ENCODE results near the gene WDR7.

Gene WDR7

DNA sequence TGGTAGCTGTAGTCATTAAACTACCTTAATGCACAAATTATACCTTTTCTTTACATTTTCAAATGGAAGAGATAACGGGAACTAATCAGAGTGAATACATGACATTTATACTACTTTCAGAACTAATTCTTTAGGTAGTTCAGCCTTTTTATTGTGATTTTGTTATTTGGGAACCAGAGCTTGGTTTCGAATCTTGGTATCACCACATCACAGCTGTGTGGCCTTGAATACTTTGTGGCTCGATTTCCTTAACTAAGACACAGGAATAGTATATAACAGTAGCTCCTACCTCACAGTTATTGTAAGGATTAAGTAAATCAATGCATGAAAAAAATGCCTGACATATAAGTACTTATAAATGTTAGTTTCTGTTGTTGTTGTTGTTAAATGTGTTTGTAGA lies 240.0 kb downstream of the WDR7 start:
- H3K9me3 ChIP-seq (ENCODE audit: control insufficient read depth in 1 of 2, low read length in 2 of 2): no peaks in the 10 kb centered on the region
- no peaks in the 10 kb centered on the region for H3K27me3 ChIP-seq (ENCODE audit: control insufficient read depth in 1 of 2, insufficient read depth in 2 of 2, low read length in 2 of 2)
- H3K9ac ChIP-seq (ENCODE audit: low read depth in 1 of 2, low read length in 2 of 2): no peak overlapping the region
- H3K36me3 ChIP-seq (ENCODE audit: control insufficient read depth in 1 of 2, insufficient read depth in 2 of 2, low read length in 2 of 2): no peaks in the 10 kb centered on the region
- no peak overlapping the region for H3K4me3 ChIP-seq (ENCODE audit: low read depth in 1 of 2, low read length in 2 of 2)
- H3K4me1 ChIP-seq (ENCODE audit: control insufficient read depth in 1 of 2, insufficient read depth in 2 of 2, low read length in 2 of 2): no peaks in the 10 kb centered on the region
- H3K27ac ChIP-seq (ENCODE audit: low read depth, low read length): no peak overlapping the region

- Histone ChIP-seq H3K9ac (ENCODE audit: low read depth in 1 of 2, low read length in 2 of 2) (no peak overlapping the region), H3K4me1 (ENCODE audit: control insufficient read depth in 1 of 2, insufficient read depth in 2 of 2, low read length in 2 of 2) (no peaks in the 10 kb centered on the region), H3K9me3 (ENCODE audit: control insufficient read depth in 1 of 2, low read length in 2 of 2) (no peaks in the 10 kb centered on the region), H3K27ac (ENCODE audit: low read depth, low read length) (no peak overlapping the region), H3K36me3 (ENCODE audit: control insufficient read depth in 1 of 2, insufficient read depth in 2 of 2, low read length in 2 of 2) (no peaks in the 10 kb centered on the region), H3K4me3 (ENCODE audit: low read depth in 1 of 2, low read length in 2 of 2) (no peak overlapping the region), H3K27me3 (ENCODE audit: control insufficient read depth in 1 of 2, insufficient read depth in 2 of 2, low read length in 2 of 2) (no peaks in the 10 kb centered on the region)
These were observed 240.7 kb downstream of the WDR7 start for GRCh38 chr18:56891870-56892269.

- no peak overlapping the region for H3K4me3 ChIP-seq (ENCODE audit: low read depth in 1 of 2, low read length in 2 of 2)
- H3K27me3 ChIP-seq (ENCODE audit: control insufficient read depth in 1 of 2, insufficient read depth in 2 of 2, low read length in 2 of 2): no peaks in the 10 kb centered on the region
- H3K27ac ChIP-seq (ENCODE audit: low read depth, low read length): no peak overlapping the region
- no peaks in the 10 kb centered on the region for H3K9me3 ChIP-seq (ENCODE audit: control insufficient read depth in 1 of 2, low read length in 2 of 2)
- H3K36me3 ChIP-seq (ENCODE audit: control insufficient read depth in 1 of 2, insufficient read depth in 2 of 2, low read length in 2 of 2): no peaks in the 10 kb centered on the region
- no peaks in the 10 kb centered on the region for H3K4me1 ChIP-seq (ENCODE audit: control insufficient read depth in 1 of 2, insufficient read depth in 2 of 2, low read length in 2 of 2)
- H3K9ac ChIP-seq (ENCODE audit: low read depth in 1 of 2, low read length in 2 of 2): no peak overlapping the region
These were observed 246.0 kb downstream of the WDR7 start for GRCh38 chr18:56897122-56897521.

DNA sequence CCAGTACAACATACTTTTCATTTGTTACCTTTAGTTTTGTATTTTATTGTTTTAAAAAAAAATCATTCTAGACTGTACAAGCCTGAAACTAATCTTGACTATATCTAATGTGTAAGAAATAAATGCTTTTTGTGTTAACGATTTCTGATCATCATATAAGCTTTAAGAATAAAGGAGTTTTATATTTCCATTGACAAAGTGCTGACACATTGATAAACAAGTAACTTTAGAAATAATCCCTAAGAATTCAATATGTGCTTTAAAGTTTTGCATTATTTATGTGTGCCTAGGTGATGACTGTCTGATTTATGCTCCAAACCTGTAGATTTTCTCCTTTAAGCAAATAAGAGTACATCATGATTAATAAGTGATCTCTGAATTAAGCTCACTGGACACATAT lies 248.5 kb downstream of the WDR7 start:
- H3K4me3 ChIP-seq (ENCODE audit: low read depth in 1 of 2, low read length in 2 of 2): no peak overlapping the region
- H3K9me3 ChIP-seq (ENCODE audit: control insufficient read depth in 1 of 2, low read length in 2 of 2): no peaks in the 10 kb centered on the region

DNA sequence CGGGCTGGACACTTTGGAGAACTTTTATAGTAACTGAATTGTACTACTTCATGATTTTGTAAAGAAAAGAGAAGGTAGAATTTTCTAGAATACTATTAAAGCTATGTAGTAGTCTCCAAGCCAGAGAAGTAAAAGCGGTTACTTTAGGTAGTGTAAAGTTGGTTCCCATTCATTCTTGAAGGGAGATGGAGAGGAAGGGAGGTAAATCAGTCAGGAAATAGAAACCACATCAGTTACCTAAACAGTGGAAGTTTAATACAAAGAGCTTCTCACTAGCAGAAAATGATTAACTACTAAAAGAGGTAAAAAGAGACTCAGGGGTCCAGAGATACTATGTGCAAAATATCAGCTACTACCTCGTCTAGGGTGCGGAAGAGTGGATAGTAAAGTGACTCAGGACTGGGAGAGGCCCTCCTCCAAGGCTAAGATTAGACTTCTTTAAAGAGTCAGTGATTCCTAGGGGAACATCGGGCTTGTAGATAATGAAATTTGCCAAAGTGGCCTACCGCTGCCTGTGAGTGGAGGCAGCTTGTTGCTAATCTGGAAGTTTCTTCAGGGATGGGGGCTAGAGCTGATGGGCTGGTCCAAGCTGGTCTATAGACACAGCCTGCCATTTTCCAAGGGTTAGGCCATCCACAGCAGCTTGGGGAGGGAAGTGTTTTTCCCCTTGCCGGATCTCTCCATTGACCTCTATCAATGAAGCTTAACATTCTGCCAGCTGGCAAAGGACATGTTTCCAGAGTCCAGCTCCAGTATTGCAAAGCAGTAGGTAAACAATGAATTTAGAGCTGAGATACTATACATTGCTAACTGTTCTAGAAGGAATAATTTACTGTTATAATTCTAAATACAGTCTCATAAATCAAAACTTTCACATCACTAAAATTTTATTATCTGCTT lies 249.3 kb downstream of the WDR7 start:
- no peaks in the 10 kb centered on the region for H3K9me3 ChIP-seq (ENCODE audit: control insufficient read depth in 1 of 2, low read length in 2 of 2)
- H3K4me3 ChIP-seq (ENCODE audit: low read depth in 1 of 2, low read length in 2 of 2): no peak overlapping the region
- H3K9ac ChIP-seq (ENCODE audit: low read depth in 1 of 2, low read length in 2 of 2): no peak overlapping the region
- no peaks in the 10 kb centered on the region for H3K27me3 ChIP-seq (ENCODE audit: control insufficient read depth in 1 of 2, insufficient read depth in 2 of 2, low read length in 2 of 2)
- H3K27ac ChIP-seq (ENCODE audit: low read depth, low read length): no peak overlapping the region
- H3K36me3 ChIP-seq (ENCODE audit: control insufficient read depth in 1 of 2, insufficient read depth in 2 of 2, low read length in 2 of 2): no peaks in the 10 kb centered on the region
- peaks cover 0 to 9% of the 10 kb centered on the region in 2 donors for H3K4me1 ChIP-seq (ENCODE audit: control insufficient read depth in 1 of 2, insufficient read depth in 2 of 2, low read length in 2 of 2)

More for the DNA sequence above, 248.5 kb downstream of the WDR7 start:
- Histone ChIP-seq H3K27ac (ENCODE audit: low read depth, low read length) (no peak overlapping the region), H3K36me3 (ENCODE audit: control insufficient read depth in 1 of 2, insufficient read depth in 2 of 2, low read length in 2 of 2) (no peaks in the 10 kb centered on the region), H3K4me1 (ENCODE audit: control insufficient read depth in 1 of 2, insufficient read depth in 2 of 2, low read length in 2 of 2) (peaks cover 0 to 9% of the 10 kb centered on the region in 2 donors), H3K27me3 (ENCODE audit: control insufficient read depth in 1 of 2, insufficient read depth in 2 of 2, low read length in 2 of 2) (no peaks in the 10 kb centered on the region), H3K9ac (ENCODE audit: low read depth in 1 of 2, low read length in 2 of 2) (no peak overlapping the region)

- H3K4me1 ChIP-seq (ENCODE audit: control insufficient read depth in 1 of 2, insufficient read depth in 2 of 2, low read length in 2 of 2): peaks cover 0 to 9% of the 10 kb centered on the region in 2 donors
- no peaks in the 10 kb centered on the region for H3K36me3 ChIP-seq (ENCODE audit: control insufficient read depth in 1 of 2, insufficient read depth in 2 of 2, low read length in 2 of 2)
- H3K9ac ChIP-seq (ENCODE audit: low read depth in 1 of 2, low read length in 2 of 2): no peak overlapping the region
- no peak overlapping the region for H3K4me3 ChIP-seq (ENCODE audit: low read depth in 1 of 2, low read length in 2 of 2)
- no peak overlapping the region for H3K27ac ChIP-seq (ENCODE audit: low read depth, low read length)
- no peaks in the 10 kb centered on the region for H3K9me3 ChIP-seq (ENCODE audit: control insufficient read depth in 1 of 2, low read length in 2 of 2)
- no peaks in the 10 kb centered on the region for H3K27me3 ChIP-seq (ENCODE audit: control insufficient read depth in 1 of 2, insufficient read depth in 2 of 2, low read length in 2 of 2)
These were observed 250.8 kb downstream of the WDR7 start for GRCh38 chr18:56901919-56902318.

DNA sequence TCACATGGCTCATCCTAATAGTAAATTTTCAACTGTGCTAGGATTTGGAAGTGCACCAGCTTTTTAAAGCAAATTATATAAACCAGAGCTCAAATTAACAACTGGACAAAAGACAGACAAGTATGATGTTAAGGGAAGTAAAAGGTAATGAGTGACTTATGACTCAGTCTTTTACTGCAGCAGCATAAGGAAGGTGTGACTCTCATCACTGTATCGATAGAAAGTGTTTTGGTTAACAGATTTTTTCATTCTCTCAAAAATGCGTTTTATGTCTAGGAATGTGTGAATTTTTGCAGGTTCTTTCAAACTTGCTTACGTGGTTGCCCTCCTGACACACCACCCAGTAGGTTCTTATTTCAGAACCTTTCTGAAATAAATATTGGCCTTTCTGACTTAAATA lies 251.5 kb downstream of the WDR7 start:
- Histone ChIP-seq H3K36me3 (ENCODE audit: control insufficient read depth in 1 of 2, insufficient read depth in 2 of 2, low read length in 2 of 2) (no peaks in the 10 kb centered on the region), H3K9ac (ENCODE audit: low read depth in 1 of 2, low read length in 2 of 2) (no peak overlapping the region), H3K27ac (ENCODE audit: low read depth, low read length) (no peak overlapping the region), H3K4me1 (ENCODE audit: control insufficient read depth in 1 of 2, insufficient read depth in 2 of 2, low read length in 2 of 2) (peaks cover 0 to 9% of the 10 kb centered on the region in 2 donors), H3K27me3 (ENCODE audit: control insufficient read depth in 1 of 2, insufficient read depth in 2 of 2, low read length in 2 of 2) (no peaks in the 10 kb centered on the region), H3K4me3 (ENCODE audit: low read depth in 1 of 2, low read length in 2 of 2) (no peak overlapping the region), H3K9me3 (ENCODE audit: control insufficient read depth in 1 of 2, low read length in 2 of 2) (no peaks in the 10 kb centered on the region)

DNA sequence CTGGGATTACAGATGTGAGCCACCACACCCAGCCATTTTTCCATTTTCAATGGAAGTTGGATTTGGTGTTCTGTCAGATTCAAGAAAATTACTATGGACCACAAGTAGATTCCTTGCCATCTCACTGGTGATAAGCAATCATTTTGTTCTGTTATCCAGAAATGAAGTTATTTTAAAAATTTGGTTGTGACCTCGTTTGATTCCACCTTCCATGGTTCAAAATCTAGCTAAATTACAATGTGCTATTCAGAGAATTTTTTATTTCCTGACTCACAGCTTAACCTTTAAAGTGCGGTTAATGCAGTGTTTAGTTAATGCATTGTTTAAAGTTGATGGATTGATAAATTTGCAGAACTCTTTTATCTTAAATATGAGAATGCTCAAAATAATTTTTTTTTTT lies 252.5 kb downstream of the WDR7 start:
- Histone ChIP-seq H3K9ac (ENCODE audit: low read depth in 1 of 2, low read length in 2 of 2) (no peak overlapping the region), H3K4me1 (ENCODE audit: control insufficient read depth in 1 of 2, insufficient read depth in 2 of 2, low read length in 2 of 2) (peaks cover 0 to 9% of the 10 kb centered on the region in 2 donors), H3K27me3 (ENCODE audit: control insufficient read depth in 1 of 2, insufficient read depth in 2 of 2, low read length in 2 of 2) (no peaks in the 10 kb centered on the region), H3K9me3 (ENCODE audit: control insufficient read depth in 1 of 2, low read length in 2 of 2) (no peaks in the 10 kb centered on the region), H3K36me3 (ENCODE audit: control insufficient read depth in 1 of 2, insufficient read depth in 2 of 2, low read length in 2 of 2) (no peaks in the 10 kb centered on the region), H3K4me3 (ENCODE audit: low read depth in 1 of 2, low read length in 2 of 2) (no peak overlapping the region), H3K27ac (ENCODE audit: low read depth, low read length) (no peak overlapping the region)

DNA sequence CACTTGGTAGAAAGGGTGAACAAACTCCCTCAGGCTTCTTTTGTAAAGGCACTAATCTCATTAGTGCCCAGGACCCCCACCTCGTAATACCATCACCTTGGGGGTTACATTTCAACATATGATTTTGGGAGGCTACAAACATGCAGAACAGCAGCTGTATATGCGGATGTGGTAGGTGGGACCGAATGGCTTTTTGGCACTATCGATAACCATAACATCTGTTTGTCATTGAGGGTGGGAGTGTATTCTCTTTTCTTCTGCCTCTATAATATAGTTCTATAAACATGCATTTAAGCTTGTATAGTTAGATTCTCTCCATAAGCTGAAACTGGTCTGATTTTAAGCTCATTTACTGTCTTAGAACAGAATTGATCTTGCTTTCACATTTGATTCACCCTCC lies 256.6 kb downstream of the WDR7 start:
- Histone ChIP-seq H3K4me3 (ENCODE audit: low read depth in 1 of 2, low read length in 2 of 2) (no peak overlapping the region), H3K27me3 (ENCODE audit: control insufficient read depth in 1 of 2, insufficient read depth in 2 of 2, low read length in 2 of 2) (no peaks in the 10 kb centered on the region), H3K9ac (ENCODE audit: low read depth in 1 of 2, low read length in 2 of 2) (no peak overlapping the region)

GRCh38 chr18:56910237-56910636 lies 259.1 kb downstream of the WDR7 start:
- no peaks in the 10 kb centered on the region for H3K27me3 ChIP-seq (ENCODE audit: control insufficient read depth in 1 of 2, insufficient read depth in 2 of 2, low read length in 2 of 2)

More for the DNA sequence above, 256.6 kb downstream of the WDR7 start:
- peaks cover 0 to 14% of the 10 kb centered on the region in 2 donors for H3K4me1 ChIP-seq (ENCODE audit: control insufficient read depth in 1 of 2, insufficient read depth in 2 of 2, low read length in 2 of 2)
- no peaks in the 10 kb centered on the region for H3K9me3 ChIP-seq (ENCODE audit: control insufficient read depth in 1 of 2, low read length in 2 of 2)
- no peak overlapping the region for H3K27ac ChIP-seq (ENCODE audit: low read depth, low read length)
- H3K36me3 ChIP-seq (ENCODE audit: control insufficient read depth in 1 of 2, insufficient read depth in 2 of 2, low read length in 2 of 2): no peaks in the 10 kb centered on the region

More at GRCh38 chr18:56910237-56910636, 259.1 kb downstream of the WDR7 start:
- H3K27ac ChIP-seq (ENCODE audit: low read depth, low read length): no peak overlapping the region
- H3K4me1 ChIP-seq (ENCODE audit: control insufficient read depth in 1 of 2, insufficient read depth in 2 of 2, low read length in 2 of 2): peaks cover 0 to 11% of the 10 kb centered on the region in 2 donors
- no peak overlapping the region for H3K9ac ChIP-seq (ENCODE audit: low read depth in 1 of 2, low read length in 2 of 2)
- no peak overlapping the region for H3K4me3 ChIP-seq (ENCODE audit: low read depth in 1 of 2, low read length in 2 of 2)
- no peaks in the 10 kb centered on the region for H3K36me3 ChIP-seq (ENCODE audit: control insufficient read depth in 1 of 2, insufficient read depth in 2 of 2, low read length in 2 of 2)
- H3K9me3 ChIP-seq (ENCODE audit: control insufficient read depth in 1 of 2, low read length in 2 of 2): no peaks in the 10 kb centered on the region
